ENCODE data around the gene MLLT1. TPM values are rescaled to one million over a fixed set of nuclear protein-coding genes. Genes with fewer than 3 reads are reported as not detected.

MLLT1 gene
- total and polyA plus RNA-seq, 4 donors, result 2.1 to 15.6 (median 7.3) TPM

- no peaks in the 10 kb centered on the region for H3K27me3 ChIP-seq (ENCODE audit: control insufficient read depth in 4 of 4, insufficient read depth in 4 of 4, low read length in 3 of 4)
- H3K9me3 ChIP-seq (ENCODE audit: control insufficient read depth in 4 of 4, low read length in 3 of 4), result no peaks in the 10 kb centered on the region
- H3K9ac ChIP-seq (ENCODE audit: low read depth in 1 of 2, low read length in 2 of 2), result no peak overlapping the region
- WGBS, result 92% methylated on average over 12 of the region's 12 CpGs
- no peak overlapping the region for H3K4me3 ChIP-seq (ENCODE audit: low read depth in 1 of 3, low read length in 3 of 3)
- peaks cover 5 to 10% (median 7%) of the 10 kb centered on the region in 4 donors for H3K4me1 ChIP-seq (ENCODE audit: control insufficient read depth in 4 of 4, insufficient read depth in 4 of 4, low read length in 3 of 4)
- DNase-seq (ENCODE audit: low spot score), result no peak
- peaks cover 13 to 58% (median 20%) of the 10 kb centered on the region in 4 donors for H3K36me3 ChIP-seq (ENCODE audit: control insufficient read depth in 4 of 4, insufficient read depth in 3 of 4, low read depth in 1 of 4, low read length in 3 of 4)
- TF ChIP-seq HNF4A (conservative IDR thresholded peaks at IDR 0.05) (no peak), TAF1 (conservative IDR thresholded peaks at IDR 0.05) (no peak), FOXA2 (IDR thresholded peaks at IDR 0.05) (no peak), GABPA (IDR thresholded peaks at IDR 0.05 in 1 of 2, conservative IDR thresholded peaks at IDR 0.05 in 1 of 2) (no peak), CTCF (IDR thresholded peaks at IDR 0.05; ENCODE audit: low read depth, low read length, missing input control) (no peak), SP1 (IDR thresholded peaks at IDR 0.05) (no peak), ZBTB33 (IDR thresholded peaks at IDR 0.05) (no peak), FOXA1 (IDR thresholded peaks at IDR 0.05) (no peak), EGR1 (IDR thresholded peaks at IDR 0.05; ENCODE audit: low read depth in 2 of 2) (no peak), RAD21 (IDR thresholded peaks at IDR 0.05) (no peak), HNF4G (IDR thresholded peaks at IDR 0.05) (no peak), JUND (IDR thresholded peaks at IDR 0.05) (no peak), RXRA (IDR thresholded peaks at IDR 0.05) (no peak), YY1 (IDR thresholded peaks at IDR 0.05) (no peak), NR2F2 (IDR thresholded peaks at IDR 0.05) (no peak)
- TF ChIP-seq, protein P1, sequence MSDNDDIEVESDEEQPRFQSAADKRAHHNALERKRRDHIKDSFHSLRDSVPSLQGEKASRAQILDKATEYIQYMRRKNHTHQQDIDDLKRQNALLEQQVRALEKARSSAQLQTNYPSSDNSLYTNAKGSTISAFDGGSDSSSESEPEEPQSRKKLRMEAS (IDR thresholded peaks at IDR 0.05), result no peak
- TF ChIP-seq, protein P2, sequence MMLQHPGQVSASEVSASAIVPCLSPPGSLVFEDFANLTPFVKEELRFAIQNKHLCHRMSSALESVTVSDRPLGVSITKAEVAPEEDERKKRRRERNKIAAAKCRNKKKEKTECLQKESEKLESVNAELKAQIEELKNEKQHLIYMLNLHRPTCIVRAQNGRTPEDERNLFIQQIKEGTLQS (IDR thresholded peaks at IDR 0.05), result no peak
- TF ChIP-seq, protein P3, sequence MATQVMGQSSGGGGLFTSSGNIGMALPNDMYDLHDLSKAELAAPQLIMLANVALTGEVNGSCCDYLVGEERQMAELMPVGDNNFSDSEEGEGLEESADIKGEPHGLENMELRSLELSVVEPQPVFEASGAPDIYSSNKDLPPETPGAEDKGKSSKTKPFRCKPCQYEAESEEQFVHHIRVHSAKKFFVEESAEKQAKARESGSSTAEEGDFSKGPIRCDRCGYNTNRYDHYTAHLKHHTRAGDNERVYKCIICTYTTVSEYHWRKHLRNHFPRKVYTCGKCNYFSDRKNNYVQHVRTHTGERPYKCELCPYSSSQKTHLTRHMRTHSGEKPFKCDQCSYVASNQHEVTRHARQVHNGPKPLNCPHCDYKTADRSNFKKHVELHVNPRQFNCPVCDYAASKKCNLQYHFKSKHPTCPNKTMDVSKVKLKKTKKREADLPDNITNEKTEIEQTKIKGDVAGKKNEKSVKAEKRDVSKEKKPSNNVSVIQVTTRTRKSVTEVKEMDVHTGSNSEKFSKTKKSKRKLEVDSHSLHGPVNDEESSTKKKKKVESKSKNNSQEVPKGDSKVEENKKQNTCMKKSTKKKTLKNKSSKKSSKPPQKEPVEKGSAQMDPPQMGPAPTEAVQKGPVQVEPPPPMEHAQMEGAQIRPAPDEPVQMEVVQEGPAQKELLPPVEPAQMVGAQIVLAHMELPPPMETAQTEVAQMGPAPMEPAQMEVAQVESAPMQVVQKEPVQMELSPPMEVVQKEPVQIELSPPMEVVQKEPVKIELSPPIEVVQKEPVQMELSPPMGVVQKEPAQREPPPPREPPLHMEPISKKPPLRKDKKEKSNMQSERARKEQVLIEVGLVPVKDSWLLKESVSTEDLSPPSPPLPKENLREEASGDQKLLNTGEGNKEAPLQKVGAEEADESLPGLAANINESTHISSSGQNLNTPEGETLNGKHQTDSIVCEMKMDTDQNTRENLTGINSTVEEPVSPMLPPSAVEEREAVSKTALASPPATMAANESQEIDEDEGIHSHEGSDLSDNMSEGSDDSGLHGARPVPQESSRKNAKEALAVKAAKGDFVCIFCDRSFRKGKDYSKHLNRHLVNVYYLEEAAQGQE (IDR thresholded peaks at IDR 0.05), result no peak
- no peak overlapping the region for H3K27ac ChIP-seq (ENCODE audit: low read depth in 1 of 2, low read length in 2 of 2)
These were observed 53.8 kb downstream of the MLLT1 start for GRCh38 chr19:6226012-6226411.
